CD4-positive, CD25-positive, alpha-beta regulatory T cell (primary cell): ENCODE measurements around the gene ILDR1. TPM values are rescaled to one million over a fixed set of nuclear protein-coding genes. Genes with fewer than 3 reads are reported as not detected.
"Not testable (repeated sequence)": the region's sequence is repeated elsewhere in the genome, so short reads cannot be mapped to it uniquely, and the experiment has no call there.

Experiments
- ATAC-seq, 2 donors: fragments of 150-1000 bp; cut with Tn5 transposase; one replicate each; pipeline ENCODE4 v1.10.0; 2021; ENCODE audit warnings: low read depth in 2 of 2, moderate number of reproducible peaks in 2 of 2, moderate library complexity in 1 of 2
- DNase-seq, 3 donors: peaks; one replicate each; pipeline versions ENCODE4 v3.0.0 to v3.0.0-alpha.2; 2012 to 2022; ENCODE audit warnings: mixed read lengths in 1 of 3
- H3K27ac ChIP-seq: one replicate; pipeline ENCODE4 v1.7.0; 2013; ENCODE audit warnings: mild to moderate bottlenecking, low read length; ENCODE audit not compliant: insufficient read depth, poor library complexity, severe bottlenecking
- H3K27me3 ChIP-seq: one replicate; pipeline ENCODE4 v1.7.0; 2013; ENCODE audit warnings: low read length; ENCODE audit not compliant: control insufficient read depth, insufficient read depth
- H3K36me3 ChIP-seq: one replicate; pipeline ENCODE4 v1.7.0; 2013; ENCODE audit warnings: mild to moderate bottlenecking, low read length, moderate library complexity; ENCODE audit not compliant: control insufficient read depth, insufficient read depth
- H3K4me1 ChIP-seq: 2 replicates; pipeline ENCODE4 v1.7.0; 2013; ENCODE audit warnings: mild to moderate bottlenecking, low read length; ENCODE audit not compliant: insufficient read depth, control insufficient read depth, poor library complexity, severe bottlenecking
- H3K4me3 ChIP-seq: one replicate; pipeline ENCODE4 v1.7.0; 2013; ENCODE audit warnings: low read depth, mild to moderate bottlenecking, low read length, moderate library complexity
- H3K9me3 ChIP-seq, 2 experiments: 1 replicate in 1 of 2; 2 replicates in 1 of 2; pipeline ENCODE4 v1.7.0; 2013; ENCODE audit warnings: low read length in 2 of 2, mild to moderate bottlenecking in 1 of 2, moderate library complexity in 1 of 2; ENCODE audit not compliant: control insufficient read depth in 2 of 2
- H3K27ac Mint-ChIP-seq, 3 donors: one replicate each; pipeline ENCODE4 v1.8.0; 2020 to 2022; ENCODE audit warnings: mild to moderate bottlenecking in 3 of 3, mixed read lengths in 3 of 3, moderate library complexity in 2 of 3
- H3K27me3 Mint-ChIP-seq: one replicate; pipeline ENCODE4 v1.8.0; 2022; ENCODE audit warnings: mild to moderate bottlenecking, mixed read lengths
- H3K36me3 Mint-ChIP-seq: one replicate; pipeline ENCODE4 v1.8.0; 2020; ENCODE audit warnings: mixed read lengths
- H3K4me1 Mint-ChIP-seq, 4 donors: one replicate each; pipeline ENCODE4 v1.8.0; 2020 to 2022; ENCODE audit warnings: mixed read lengths in 4 of 4, mild to moderate bottlenecking in 1 of 4
- H3K4me3 Mint-ChIP-seq, 4 donors: one replicate each; pipeline ENCODE4 v1.8.0; 2020 to 2022; ENCODE audit warnings: mild to moderate bottlenecking in 4 of 4, mixed read lengths in 4 of 4, moderate library complexity in 3 of 4
- H3K9me3 Mint-ChIP-seq, 7 donors: one replicate each; pipeline ENCODE4 v1.8.0; 2020 to 2022; ENCODE audit warnings: mixed read lengths in 7 of 7, mild to moderate bottlenecking in 3 of 7, moderate library complexity in 2 of 7
- polyA plus RNA-seq, 4 donors: library from polyadenylated mRNA; unstranded; fragments of 300-500 nt; fragmentation: Illumina TruSeq; gene quantifications; one replicate each; pipeline ENCODE4 v1.2.3, GENCODE V29; 2021
- total RNA-seq: library from RNA; stranded (reverse); gene quantifications from one replicate; pipeline ENCODE4 v1.2.3, GENCODE V29; 2022

The ILDR1 gene
- total and polyA plus RNA-seq, 5 donors from 2014 or later = 0.21 to 0.39 TPM; not detected in 3

- no peaks in the 10 kb centered on the region for H3K36me3 ChIP-seq
- ATAC-seq = no peak
- H3K4me3 Mint-ChIP-seq = no peak overlapping the region
- H3K4me1 ChIP-seq = no peaks in the 10 kb centered on the region
- no peak overlapping the region for H3K27ac ChIP-seq
- no peaks in the 10 kb centered on the region for H3K9me3 ChIP-seq
- no peaks in the 10 kb centered on the region for H3K4me1 Mint-ChIP-seq
- H3K27me3 Mint-ChIP-seq = no peaks in the 10 kb centered on the region
- peaks cover 14% of the 10 kb centered on the region for H3K36me3 Mint-ChIP-seq
- peaks cover 0 to 2% (median 0%) of the 10 kb centered on the region in 7 donors for H3K9me3 Mint-ChIP-seq
- no peak overlapping the region for H3K4me3 ChIP-seq
- no peaks in the 10 kb centered on the region for H3K27me3 ChIP-seq
- no peak for DNase-seq
- no peak overlapping the region for H3K27ac Mint-ChIP-seq
Observed at GRCh38 chr3:121942116-121942786, 79.8 kb downstream of the ILDR1 start.

- no peaks in the 10 kb centered on the region for H3K27me3 Mint-ChIP-seq
- Histone ChIP-seq H3K9me3 (no peaks in the 10 kb centered on the region), H3K27me3 (no peaks in the 10 kb centered on the region), H3K27ac (no peak overlapping the region), H3K4me3 (no peak overlapping the region), H3K4me1 (no peaks in the 10 kb centered on the region), H3K36me3 (no peaks in the 10 kb centered on the region)
- no peak overlapping the region for H3K27ac Mint-ChIP-seq
- no peak for ATAC-seq
- H3K9me3 Mint-ChIP-seq = peaks cover 0 to 2% (median 0%) of the 10 kb centered on the region in 7 donors
- DNase-seq = no peak
- H3K4me3 Mint-ChIP-seq = no peak overlapping the region
- no peaks in the 10 kb centered on the region for H3K4me1 Mint-ChIP-seq
- peaks cover 14% of the 10 kb centered on the region for H3K36me3 Mint-ChIP-seq
Observed at GRCh38 chr3:121941592-121941991, 80.5 kb downstream of the ILDR1 start.

- H3K36me3 ChIP-seq, H3K27me3 ChIP-seq, H3K4me1 Mint-ChIP-seq, H3K9me3 Mint-ChIP-seq, ATAC-seq, H3K4me1 ChIP-seq, H3K27me3 Mint-ChIP-seq, H3K4me3 ChIP-seq, H3K4me3 Mint-ChIP-seq, H3K9me3 ChIP-seq, H3K27ac ChIP-seq, DNase-seq: not testable (repeated sequence)
- peak overlapping the region in 1 of 3 donors; percentile 81 for H3K27ac Mint-ChIP-seq
- H3K36me3 Mint-ChIP-seq = peaks cover 18% of the 10 kb centered on the region
Observed at GRCh38 chr3:121938141-121938855, 83.7 kb downstream of the ILDR1 start.

Other genes with a start within 250 kb of the ILDR1 start
- gene IQCB1, start 187.2 kb downstream of the ILDR1 start, total RNA-seq = 46.8 TPM
- gene IQCB1, start 187.2 kb downstream of the ILDR1 start, polyA plus RNA-seq = 10 to 100 TPM; 16.2 to 23.1 (median 20.9) TPM
- 5.7 TPM for gene EAF2, start 187.0 kb downstream of the ILDR1 start, total RNA-seq
- 10 to 100 TPM in 1 of 4 donors, 1 to 10 TPM in 3; 8.1 to 15.2 (median 9.1) TPM for gene EAF2, start 187.0 kb downstream of the ILDR1 start, polyA plus RNA-seq
- gene SLC15A2, start 127.8 kb downstream of the ILDR1 start, total RNA-seq = 1.8 TPM
- under 1 TPM in 2 of 4 donors, not detected in 2; 0.13 to 0.67 TPM for gene SLC15A2, start 127.8 kb downstream of the ILDR1 start, polyA plus RNA-seq
- gene CD86, start 33.1 kb upstream of the ILDR1 start, total RNA-seq = not detected
- 1 to 10 TPM in 2 of 4 donors, under 1 TPM in 2; 0.11 to 1.3 (median 0.81) TPM for gene CD86, start 33.1 kb upstream of the ILDR1 start, polyA plus RNA-seq
- not detected for gene CASR, start 161.4 kb upstream of the ILDR1 start, total RNA-seq
- under 1 TPM in 2 of 4 donors, not detected in 2; 0.16 to 0.45 TPM for gene CASR, start 161.4 kb upstream of the ILDR1 start, polyA plus RNA-seq